ENCODE measurements around the gene DNAI4. TPM values are rescaled to one million over a fixed set of nuclear protein-coding genes. Genes with fewer than 3 reads are reported as not detected.

The DNAI4 gene
- total and polyA plus RNA-seq, 9 of the 15 experiments (the other 6 are each of a cell fraction or from before 2014, with no cell fraction given) = 0.57 to 4.8 (median 2.6) TPM; not detected in 1

- TF ChIP-seq ZBTB40 (IDR thresholded peaks at IDR 0.05) (peak; percentile 89), ZBTB40 (CRISPR knock-in tag; IDR thresholded peaks at IDR 0.05) (no peak), ELF2 (CRISPR knock-in tag; IDR thresholded peaks at IDR 0.05) (peak; percentile 69; the same call in 1 of the 2 replicates), FOXJ3 (CRISPR knock-in tag; IDR thresholded peaks at IDR 0.05) (peak; percentile 54; the same call in 1 of the 2 replicates), ZNF184 (CRISPR knock-in tag; IDR thresholded peaks at IDR 0.05) (no peak), ESRRA (IDR thresholded peaks at IDR 0.05; ENCODE audit: borderline replicate concordance, low read depth) (peak; percentile 32), ZNF316 (IDR thresholded peaks at IDR 0.05) (peak; percentile 69), YY1 (IDR thresholded peaks at IDR 0.05; ENCODE audit: borderline replicate concordance in 1 of 3, control insufficient read depth in 1 of 3, extremely low read depth in 1 of 3, insufficient read depth in 3 of 3, insufficient read length in 1 of 3, insufficient replicate concordance in 2 of 3, low read depth in 1 of 3, low read length in 2 of 3) (peak in 2 of 3 experiments; percentile 64 to 65), RNF2 (IDR thresholded peaks at IDR 0.05) (peak; percentile 60), CHD2 (IDR thresholded peaks at IDR 0.05; ENCODE audit: low read depth, low read length) (peak; percentile 56; the same call in 1 of the 2 replicates), C11orf30 (IDR thresholded peaks at IDR 0.05; ENCODE audit: low read depth) (peak; percentile 37)
Measured at GRCh38 chr1:66924756-66925557, at the start of gene DNAI4, which contains the start of gene MIER1 (continued).
